HEK293 (cell line): Measurements from ENCODE around the gene CLEC6A.

ENCODE experiments used
- CTCF ChIA-PET: fragments of 350-600 bp; formaldehyde crosslinking; extraction: SDS; loops from one replicate; lab custom pipeline; 2021; ENCODE audit warnings: antibody characterized with exemption; lab: Yijun Ruan, JAX
- POLR2A ChIA-PET: fragments of 300-600 bp; formaldehyde crosslinking; extraction: SDS; loops from one replicate; lab custom pipeline; 2020; ENCODE audit warnings: antibody characterized with exemption, inconsistent platforms; lab: Yijun Ruan, JAX
- H3K27ac ChIP-seq: fragments of 200-500 bp; sonication (Bioruptor generic); 2 replicates; pipeline ENCODE4 v1.5.1; 2014; ENCODE audit warnings: low read depth, low read length, control low read depth, inconsistent platforms; ENCODE audit errors: extremely low read depth
- H3K36me3 ChIP-seq, 2 experiments: fragments of 200-500 bp in 1 of 2; sonication (Bioruptor generic) in 1 of 2; 1 replicate in 1 of 2; 2 replicates in 1 of 2; pipeline ENCODE4 v1.5.1; 2014 to 2017; ENCODE audit warnings: inconsistent platforms in 2 of 2, low read length in 2 of 2; ENCODE audit not compliant: control insufficient read depth in 2 of 2, insufficient read depth in 1 of 2
- H3K4me1 ChIP-seq: fragments of 200-500 bp; sonication (Bioruptor generic); 2 replicates; pipeline ENCODE4 v1.5.1; 2014; ENCODE audit warnings: mild to moderate bottlenecking, low read length, inconsistent platforms; ENCODE audit not compliant: control insufficient read depth, insufficient read depth
- H3K4me3 ChIP-seq: 2 replicates; pipeline ENCODE4 v1.5.1; 2011; ENCODE audit warnings: low read depth, mild to moderate bottlenecking, control low read depth, low read length, moderate library complexity
- H3K9me3 ChIP-seq: fragments of 200-500 bp; sonication (Bioruptor generic); 2 replicates; pipeline ENCODE4 v1.5.1; 2014; ENCODE audit warnings: low read depth, low read length, inconsistent platforms; ENCODE audit not compliant: control insufficient read depth, insufficient read depth
- GLI4 ChIP-seq: fragments of 450-650 bp; formaldehyde crosslinking; IDR thresholded peaks from 2 replicates; pipeline ENCODE4 v1.5.1; 2016; ENCODE audit warnings: missing biosample characterization, missing genetic modification characterization
- KLF1 ChIP-seq: fragments of 450-650 bp; formaldehyde crosslinking; IDR thresholded peaks from 2 replicates; pipeline ENCODE4 v1.5.1; 2016; ENCODE audit warnings: missing biosample characterization, missing genetic modification characterization
- KLF10 ChIP-seq: fragments of 450-650 bp; IDR thresholded peaks from 2 replicates; pipeline ENCODE4 v1.5.1; 2018; ENCODE audit warnings: missing biosample characterization, mild to moderate bottlenecking, missing genetic modification characterization
- KLF8 ChIP-seq: fragments of 450-650 bp; formaldehyde crosslinking; IDR thresholded peaks from 2 replicates; pipeline ENCODE4 v1.5.1; 2016; ENCODE audit warnings: missing biosample characterization, missing genetic modification characterization
- KLF9 ChIP-seq: fragments of 450-650 bp; formaldehyde crosslinking; IDR thresholded peaks from 2 replicates; pipeline ENCODE4 v1.5.1; 2016; ENCODE audit warnings: missing biosample characterization, missing genetic modification characterization, low read depth
- OSR2 ChIP-seq: fragments of 450-650 bp; formaldehyde crosslinking; IDR thresholded peaks from 2 replicates; pipeline ENCODE4 v1.5.1; 2016; ENCODE audit warnings: missing biosample characterization, missing genetic modification characterization
- PRDM6 ChIP-seq: fragments of 450-650 bp; formaldehyde crosslinking; IDR thresholded peaks from 2 replicates; pipeline ENCODE4 v1.5.1; 2017; ENCODE audit warnings: missing biosample characterization, missing genetic modification characterization
- YY2 ChIP-seq: fragments of 450-650 bp; formaldehyde crosslinking; IDR thresholded peaks from 2 replicates; pipeline ENCODE4 v1.5.1; 2016; ENCODE audit warnings: missing biosample characterization, missing genetic modification characterization
- ZEB2 ChIP-seq: fragments of 450-650 bp; formaldehyde crosslinking; IDR thresholded peaks from 2 replicates; pipeline ENCODE4 v1.5.1; 2016; ENCODE audit warnings: missing biosample characterization, missing genetic modification characterization
- ZIC2 ChIP-seq: fragments of 450-650 bp; formaldehyde crosslinking; IDR thresholded peaks from 2 replicates; pipeline ENCODE4 v1.5.1; 2016; ENCODE audit warnings: missing biosample characterization, missing genetic modification characterization
- ZNF10 ChIP-seq: fragments of 450-650 bp; formaldehyde crosslinking; IDR thresholded peaks from 2 replicates; pipeline ENCODE4 v1.5.1; 2017; ENCODE audit warnings: missing biosample characterization, missing genetic modification characterization
- ZNF112 ChIP-seq: fragments of 450-650 bp; formaldehyde crosslinking; IDR thresholded peaks from 2 replicates; pipeline ENCODE4 v1.5.0; 2017; ENCODE audit warnings: missing biosample characterization, missing genetic modification characterization
- ZNF146 ChIP-seq: fragments of 450-650 bp; formaldehyde crosslinking; IDR thresholded peaks from 2 replicates; pipeline ENCODE4 v1.5.1; 2016; ENCODE audit warnings: missing biosample characterization, missing genetic modification characterization
- ZNF148 ChIP-seq: fragments of 450-650 bp; formaldehyde crosslinking; IDR thresholded peaks from 2 replicates; pipeline ENCODE4 v1.5.0; 2017; ENCODE audit warnings: missing biosample characterization, missing genetic modification characterization, borderline replicate concordance
- ZNF155 ChIP-seq: fragments of 450-650 bp; formaldehyde crosslinking; IDR thresholded peaks from 2 replicates; pipeline ENCODE4 v1.5.1; 2016; ENCODE audit warnings: missing biosample characterization, missing genetic modification characterization
- ZNF157 ChIP-seq: fragments of 450-650 bp; formaldehyde crosslinking; IDR thresholded peaks from 2 replicates; pipeline ENCODE4 v1.5.1; 2016; ENCODE audit warnings: missing biosample characterization, missing genetic modification characterization
- ZNF169 ChIP-seq: fragments of 450-650 bp; formaldehyde crosslinking; IDR thresholded peaks from 2 replicates; pipeline ENCODE4 v1.5.1; 2016; ENCODE audit warnings: missing biosample characterization, missing genetic modification characterization
- ZNF2 ChIP-seq: fragments of 450-650 bp; formaldehyde crosslinking; IDR thresholded peaks from 2 replicates; pipeline ENCODE4 v1.5.1; 2016; ENCODE audit warnings: missing biosample characterization, missing genetic modification characterization
- ZNF202 ChIP-seq: fragments of 450-650 bp; formaldehyde crosslinking; IDR thresholded peaks from 2 replicates; pipeline ENCODE4 v1.5.1; 2016; ENCODE audit warnings: missing biosample characterization, missing genetic modification characterization, borderline replicate concordance
- ZNF223 ChIP-seq: fragments of 450-650 bp; formaldehyde crosslinking; IDR thresholded peaks from 2 replicates; pipeline ENCODE4 v1.5.1; 2016; ENCODE audit warnings: missing biosample characterization, missing genetic modification characterization
- ZNF324 ChIP-seq: fragments of 450-650 bp; formaldehyde crosslinking; IDR thresholded peaks from 2 replicates; pipeline ENCODE4 v1.5.1; 2016; ENCODE audit warnings: missing biosample characterization, missing genetic modification characterization
- ZNF354C ChIP-seq: fragments of 450-650 bp; formaldehyde crosslinking; IDR thresholded peaks from 2 replicates; pipeline ENCODE4 v1.5.1; 2016; ENCODE audit warnings: missing biosample characterization, missing genetic modification characterization, low read depth, borderline replicate concordance
- ZNF366 ChIP-seq: fragments of 450-650 bp; formaldehyde crosslinking; conservative IDR thresholded peaks from 2 replicates; pipeline ENCODE4 v1.5.1; 2016; ENCODE audit warnings: missing biosample characterization, missing genetic modification characterization
- ZNF530 ChIP-seq: fragments of 450-650 bp; formaldehyde crosslinking; IDR thresholded peaks from 2 replicates; pipeline ENCODE4 v1.5.1; 2016; ENCODE audit warnings: low read depth, missing biosample characterization, missing genetic modification characterization
- ZNF544 ChIP-seq: fragments of 450-650 bp; formaldehyde crosslinking; IDR thresholded peaks from 2 replicates; pipeline ENCODE4 v1.5.0; 2017; ENCODE audit warnings: missing biosample characterization, missing genetic modification characterization
- ZNF560 ChIP-seq: fragments of 450-650 bp; formaldehyde crosslinking; IDR thresholded peaks from 2 replicates; pipeline ENCODE4 v1.5.1; 2017; ENCODE audit warnings: missing biosample characterization, missing genetic modification characterization, borderline replicate concordance
- ZNF585B ChIP-seq: fragments of 450-650 bp; formaldehyde crosslinking; IDR thresholded peaks from 2 replicates; pipeline ENCODE4 v1.5.1; 2016; ENCODE audit warnings: missing biosample characterization, missing genetic modification characterization
- ZNF621 ChIP-seq: fragments of 450-650 bp; formaldehyde crosslinking; IDR thresholded peaks from 2 replicates; pipeline ENCODE4 v1.5.1; 2017; ENCODE audit warnings: missing biosample characterization, missing genetic modification characterization
- ZNF670 ChIP-seq: fragments of 450-650 bp; formaldehyde crosslinking; IDR thresholded peaks from 2 replicates; pipeline ENCODE4 v1.5.1; 2016; ENCODE audit warnings: missing biosample characterization, missing genetic modification characterization, low read depth
- ZNF792 ChIP-seq: fragments of 450-650 bp; formaldehyde crosslinking; IDR thresholded peaks from 2 replicates; pipeline ENCODE4 v1.5.1; 2016; ENCODE audit warnings: missing biosample characterization, missing genetic modification characterization
- ZNF837 ChIP-seq: fragments of 450-650 bp; formaldehyde crosslinking; IDR thresholded peaks from 2 replicates; pipeline ENCODE4 v1.5.1; 2016; ENCODE audit warnings: missing biosample characterization, missing genetic modification characterization
- ZNF843 ChIP-seq: fragments of 450-650 bp; formaldehyde crosslinking; IDR thresholded peaks from 2 replicates; pipeline ENCODE4 v1.5.1; 2016; ENCODE audit warnings: missing biosample characterization, missing genetic modification characterization

Gene CLEC6A

GRCh38 chr12:8483079-8483478, 27.3 kb downstream of the CLEC6A start:
- Histone ChIP-seq H3K9me3 (no peaks in the 10 kb centered on the region), H3K27ac (no peak overlapping the region), H3K4me3 (no peak overlapping the region), H3K4me1 (no peaks in the 10 kb centered on the region), H3K36me3 (no peaks in the 10 kb centered on the region)
- POLR2A ChIA-PET, result no interaction called here
- CTCF ChIA-PET, result no interaction called here
- no peak for TF ChIP-seq KLF10 (tag by site-specific recombination)

- TF ChIP-seq ZNF157 (tag by site-specific recombination) (no peak), ZNF530 (tag by site-specific recombination) (no peak), ZNF169 (tag by site-specific recombination) (no peak), ZNF155 (tag by site-specific recombination) (no peak), ZNF544 (no peak), KLF9 (no peak), GLI4 (tag by site-specific recombination) (no peak), ZEB2 (no peak), ZNF792 (tag by site-specific recombination) (no peak), ZNF354C (tag by site-specific recombination) (no peak), ZNF223 (no peak), ZIC2 (tag by site-specific recombination) (no peak), ZNF2 (tag by site-specific recombination) (no peak), ZNF324 (tag by site-specific recombination) (no peak)
- Histone ChIP-seq H3K9me3 (no peaks in the 10 kb centered on the region), H3K36me3 (no peaks in the 10 kb centered on the region), H3K4me1 (no peaks in the 10 kb centered on the region), H3K4me3 (no peak overlapping the region), H3K27ac (no peak overlapping the region)
- CTCF ChIA-PET, result no interaction called here
- POLR2A ChIA-PET, result no interaction called here
Observed at GRCh38 chr12:8491646-8492530, 36.1 kb downstream of the CLEC6A start.

- POLR2A ChIA-PET, result no interaction called here
- no peak for TF ChIP-seq KLF1
- TF ChIP-seq PRDM6 (tag by site-specific recombination), result no peak
- TF ChIP-seq ZNF10 (tag by site-specific recombination), result no peak
- no peak for TF ChIP-seq KLF8
- TF ChIP-seq ZNF366 (tag by site-specific recombination), result no peak
- no peak for TF ChIP-seq ZNF585B (tag by site-specific recombination)
- no peak for TF ChIP-seq ZNF843 (tag by site-specific recombination)
- no peak for TF ChIP-seq ZNF837 (tag by site-specific recombination)
- no peak for TF ChIP-seq GLI4 (tag by site-specific recombination)
- no peak for TF ChIP-seq ZNF621
- no peak for TF ChIP-seq ZNF146
- TF ChIP-seq ZNF112 (tag by site-specific recombination), result no peak
- TF ChIP-seq ZNF670 (tag by site-specific recombination), result no peak
- no peak for TF ChIP-seq ZNF148 (tag by site-specific recombination)
- TF ChIP-seq ZNF202 (tag by site-specific recombination), result no peak
- TF ChIP-seq ZNF560 (tag by site-specific recombination), result no peak
- TF ChIP-seq OSR2, result no peak
- no peak for TF ChIP-seq YY2 (tag by site-specific recombination)
- H3K9me3 ChIP-seq, result no peaks in the 10 kb centered on the region
- H3K27ac ChIP-seq, result no peak overlapping the region
- CTCF ChIA-PET, result interaction anchor here (1.4 kb wide), 1 partner anchor 51 kb away, joined by 6 read pairs; no protein-coding TSS in a partner anchor
- H3K36me3 ChIP-seq, result no peaks in the 10 kb centered on the region
- H3K4me3 ChIP-seq, result no peak overlapping the region
- H3K4me1 ChIP-seq, result no peaks in the 10 kb centered on the region
Observed at GRCh38 chr12:8493084-8493483, 37.3 kb downstream of the CLEC6A start.
